ENCODE data around the gene CORO2A.
A peak's percentile ranks its signal among the peaks of the same experiment; 100 is the strongest.
"Not testable (repeated sequence)": the region's sequence is repeated elsewhere in the genome, so short reads cannot be mapped to it uniquely, and the experiment has no call there.

The CORO2A gene

GRCh38 chr9:98175028-98175569 lies 17.3 kb downstream of the CORO2A start:
- Mint-ChIP-seq H3K9me3 (no peaks in the 10 kb centered on the region), H3K4me3 (no peak overlapping the region), H3K27ac (no peak overlapping the region), H3K4me1 (ENCODE audit: low read depth) (peaks cover 7% of the 10 kb centered on the region), H3K36me3 (ENCODE audit: low read depth) (no peaks in the 10 kb centered on the region), H3K27me3 (no peaks in the 10 kb centered on the region)

- H3K4me1 Mint-ChIP-seq (ENCODE audit: low read depth): peaks cover 10% of the 10 kb centered on the region
- not testable (repeated sequence) for H3K4me3 Mint-ChIP-seq; H3K36me3 Mint-ChIP-seq (ENCODE audit: low read depth); H3K9me3 Mint-ChIP-seq; H3K27ac Mint-ChIP-seq; H3K27me3 Mint-ChIP-seq
These were observed 17.9 kb downstream of the CORO2A start for GRCh38 chr9:98174502-98174918.

GRCh38 chr9:98173181-98173580 lies 19.3 kb downstream of the CORO2A start:
- Mint-ChIP-seq H3K36me3 (ENCODE audit: low read depth) (no peaks in the 10 kb centered on the region), H3K4me1 (ENCODE audit: low read depth) (peaks cover 20% of the 10 kb centered on the region), H3K27ac (no peak overlapping the region), H3K9me3 (no peaks in the 10 kb centered on the region), H3K27me3 (no peaks in the 10 kb centered on the region), H3K4me3 (no peak overlapping the region)

- Mint-ChIP-seq H3K27ac (no peak overlapping the region), H3K4me1 (ENCODE audit: low read depth) (peaks cover 20% of the 10 kb centered on the region), H3K36me3 (ENCODE audit: low read depth) (no peaks in the 10 kb centered on the region), H3K27me3 (no peaks in the 10 kb centered on the region), H3K9me3 (no peaks in the 10 kb centered on the region), H3K4me3 (no peak overlapping the region)
These were observed 19.8 kb downstream of the CORO2A start for GRCh38 chr9:98172604-98173003.

- Mint-ChIP-seq H3K27me3 (no peaks in the 10 kb centered on the region), H3K36me3 (ENCODE audit: low read depth) (no peaks in the 10 kb centered on the region), H3K4me3 (no peak overlapping the region), H3K27ac (no peak overlapping the region), H3K9me3 (no peaks in the 10 kb centered on the region), H3K4me1 (ENCODE audit: low read depth) (peaks cover 20% of the 10 kb centered on the region)
These were observed 21.1 kb downstream of the CORO2A start for GRCh38 chr9:98171176-98171925.

- no peaks in the 10 kb centered on the region for H3K27me3 Mint-ChIP-seq
- H3K9me3 Mint-ChIP-seq: no peaks in the 10 kb centered on the region
- H3K27ac Mint-ChIP-seq: no peak overlapping the region
- no peak overlapping the region for H3K4me3 Mint-ChIP-seq
- no peaks in the 10 kb centered on the region for H3K36me3 Mint-ChIP-seq (ENCODE audit: low read depth)
- H3K4me1 Mint-ChIP-seq (ENCODE audit: low read depth): peaks cover 24% of the 10 kb centered on the region
These were observed 23.4 kb downstream of the CORO2A start for GRCh38 chr9:98168941-98169488.

GRCh38 chr9:98168153-98168780 lies 24.2 kb downstream of the CORO2A start:
- Mint-ChIP-seq H3K36me3 (ENCODE audit: low read depth) (no peaks in the 10 kb centered on the region), H3K4me1 (ENCODE audit: low read depth) (peaks cover 24% of the 10 kb centered on the region), H3K27me3 (no peaks in the 10 kb centered on the region), H3K4me3 (no peak overlapping the region), H3K27ac (no peak overlapping the region), H3K9me3 (no peaks in the 10 kb centered on the region)

- H3K27me3 Mint-ChIP-seq: no peaks in the 10 kb centered on the region
- no peaks in the 10 kb centered on the region for H3K36me3 Mint-ChIP-seq (ENCODE audit: low read depth)
- H3K4me1 Mint-ChIP-seq (ENCODE audit: low read depth): peaks cover 21% of the 10 kb centered on the region
- no peak overlapping the region for H3K4me3 Mint-ChIP-seq
- H3K9me3 Mint-ChIP-seq: no peaks in the 10 kb centered on the region
- H3K27ac Mint-ChIP-seq: no peak overlapping the region
These were observed 27.5 kb downstream of the CORO2A start for GRCh38 chr9:98164912-98165311.

- H3K27me3 Mint-ChIP-seq: no peaks in the 10 kb centered on the region
- H3K27ac Mint-ChIP-seq: no peak overlapping the region
- peaks cover 22% of the 10 kb centered on the region for H3K4me1 Mint-ChIP-seq (ENCODE audit: low read depth)
- H3K36me3 Mint-ChIP-seq (ENCODE audit: low read depth): no peaks in the 10 kb centered on the region
- H3K9me3 Mint-ChIP-seq: no peaks in the 10 kb centered on the region
- no peak overlapping the region for H3K4me3 Mint-ChIP-seq
These were observed 29.8 kb downstream of the CORO2A start for GRCh38 chr9:98162613-98163012.

- no peak overlapping the region for H3K4me3 Mint-ChIP-seq
- peaks cover 22% of the 10 kb centered on the region for H3K4me1 Mint-ChIP-seq (ENCODE audit: low read depth)
- no peak overlapping the region for H3K27ac Mint-ChIP-seq
- no peaks in the 10 kb centered on the region for H3K9me3 Mint-ChIP-seq
- H3K36me3 Mint-ChIP-seq (ENCODE audit: low read depth): no peaks in the 10 kb centered on the region
- no peaks in the 10 kb centered on the region for H3K27me3 Mint-ChIP-seq
These were observed 30.6 kb downstream of the CORO2A start for GRCh38 chr9:98161851-98162250.

- no peaks in the 10 kb centered on the region for H3K27me3 Mint-ChIP-seq
- no peaks in the 10 kb centered on the region for H3K36me3 Mint-ChIP-seq (ENCODE audit: low read depth)
- no peaks in the 10 kb centered on the region for H3K9me3 Mint-ChIP-seq
- peaks cover 22% of the 10 kb centered on the region for H3K4me1 Mint-ChIP-seq (ENCODE audit: low read depth)
- H3K27ac Mint-ChIP-seq: no peak overlapping the region
- H3K4me3 Mint-ChIP-seq: no peak overlapping the region
These were observed 32.6 kb downstream of the CORO2A start for GRCh38 chr9:98159790-98160189.

- Mint-ChIP-seq H3K4me1 (ENCODE audit: low read depth) (peaks cover 21% of the 10 kb centered on the region), H3K4me3 (no peak overlapping the region), H3K27ac (no peak overlapping the region), H3K9me3 (no peaks in the 10 kb centered on the region), H3K36me3 (ENCODE audit: low read depth) (no peaks in the 10 kb centered on the region), H3K27me3 (no peaks in the 10 kb centered on the region)
These were observed 33.1 kb downstream of the CORO2A start for GRCh38 chr9:98159301-98159700.

GRCh38 chr9:98158071-98158831 lies 34.2 kb downstream of the CORO2A start:
- Mint-ChIP-seq H3K4me3 (no peak overlapping the region), H3K4me1 (ENCODE audit: low read depth) (peaks cover 15% of the 10 kb centered on the region), H3K36me3 (ENCODE audit: low read depth) (no peaks in the 10 kb centered on the region), H3K9me3 (no peaks in the 10 kb centered on the region), H3K27ac (peak overlapping the region; percentile 66), H3K27me3 (no peaks in the 10 kb centered on the region)

GRCh38 chr9:98157372-98157771 lies 35.1 kb downstream of the CORO2A start:
- H3K9me3 Mint-ChIP-seq: no peaks in the 10 kb centered on the region
- no peak overlapping the region for H3K4me3 Mint-ChIP-seq
- H3K27me3 Mint-ChIP-seq: no peaks in the 10 kb centered on the region
- peaks cover 15% of the 10 kb centered on the region for H3K4me1 Mint-ChIP-seq (ENCODE audit: low read depth)
- no peak overlapping the region for H3K27ac Mint-ChIP-seq
- no peaks in the 10 kb centered on the region for H3K36me3 Mint-ChIP-seq (ENCODE audit: low read depth)

- Mint-ChIP-seq H3K4me1 (ENCODE audit: low read depth) (peaks cover 12% of the 10 kb centered on the region), H3K27me3 (no peaks in the 10 kb centered on the region), H3K4me3 (no peak overlapping the region), H3K27ac (no peak overlapping the region), H3K9me3 (no peaks in the 10 kb centered on the region), H3K36me3 (ENCODE audit: low read depth) (no peaks in the 10 kb centered on the region)
These were observed 37.8 kb downstream of the CORO2A start for GRCh38 chr9:98154678-98155077.
